HG02884 (cell line): ENCODE results near the gene ANO2.

Experiments
- ATAC-seq: cut with Tn5 transposase; IDR thresholded peaks from one replicate; pipeline ENCODE4 v1.9.1; 2021; ENCODE audit warnings: mild to moderate bottlenecking, moderate library complexity; ENCODE audit not compliant: unreplicated experiment

Gene ANO2

GRCh38 chr12:5921027-5921909 is 23.8 kb downstream of the ANO2 start:
- ATAC-seq, result no peak

DNA sequence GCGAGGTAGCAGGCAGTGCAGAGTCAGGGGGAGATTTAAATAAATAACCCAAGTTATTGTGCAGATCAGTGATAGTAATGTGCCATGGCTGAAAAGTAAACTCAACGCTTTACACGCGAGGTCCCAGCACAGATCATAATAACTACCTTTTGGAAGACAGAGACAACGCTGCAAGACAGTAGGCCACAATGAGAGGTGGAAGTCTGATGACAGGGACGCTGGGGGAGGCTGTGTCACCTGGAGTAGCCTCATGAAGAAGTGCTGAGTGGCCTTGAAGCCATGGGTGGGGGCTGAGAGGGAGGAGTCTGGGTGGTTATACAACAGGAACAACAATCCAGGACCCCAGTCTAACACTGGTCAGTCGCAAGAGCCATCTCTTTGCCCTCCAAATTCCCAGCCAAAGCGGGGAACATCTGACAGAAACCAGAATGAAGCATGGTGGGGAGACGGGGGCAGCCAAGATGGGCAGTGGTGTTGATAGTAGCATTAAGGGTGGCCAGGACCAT is 28.2 kb downstream of the ANO2 start:
- no peak for ATAC-seq

GRCh38 chr12:5915511-5915910 is 29.5 kb downstream of the ANO2 start:
- ATAC-seq, result no peak

DNA sequence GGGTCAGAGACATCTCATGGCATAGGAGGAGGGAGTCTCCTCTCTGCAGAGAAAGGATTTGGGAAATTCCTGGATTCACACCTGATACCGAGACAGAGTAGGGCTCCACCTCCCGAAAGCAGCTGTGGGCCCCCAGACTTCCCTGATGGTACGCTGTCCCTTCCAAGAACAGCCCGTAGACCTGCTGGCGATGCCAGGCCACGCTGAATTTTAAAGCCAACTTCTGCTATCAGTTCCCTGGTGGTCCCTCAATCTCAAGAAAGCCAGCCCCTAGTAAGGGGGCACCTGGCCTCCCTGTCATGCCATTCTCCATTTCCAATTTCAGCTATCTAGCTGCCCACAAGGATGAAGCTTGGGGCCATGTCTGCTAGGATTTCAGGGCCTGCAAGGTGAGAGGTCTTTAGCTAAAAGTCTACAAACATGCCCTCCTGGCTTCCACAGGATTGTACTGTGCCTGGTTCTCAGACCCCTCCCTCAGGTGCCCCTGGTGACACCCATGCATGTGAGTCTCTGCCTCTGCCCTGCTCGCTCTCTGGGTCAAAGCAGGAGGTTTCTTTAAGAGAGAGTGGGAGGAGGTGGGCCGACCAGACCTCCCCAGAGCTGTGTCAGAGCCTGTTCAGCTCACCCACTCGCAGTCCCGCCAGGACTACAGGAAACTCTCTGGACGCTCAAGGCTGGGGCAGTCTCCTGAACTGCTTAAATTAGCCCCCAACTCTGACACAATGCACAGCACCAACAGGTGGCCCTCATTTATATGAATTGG is 30.5 kb downstream of the ANO2 start:
- ATAC-seq, result no peak

- no peak for ATAC-seq
Measured at GRCh38 chr12:5913387-5913786, 31.7 kb downstream of the ANO2 start.

DNA sequence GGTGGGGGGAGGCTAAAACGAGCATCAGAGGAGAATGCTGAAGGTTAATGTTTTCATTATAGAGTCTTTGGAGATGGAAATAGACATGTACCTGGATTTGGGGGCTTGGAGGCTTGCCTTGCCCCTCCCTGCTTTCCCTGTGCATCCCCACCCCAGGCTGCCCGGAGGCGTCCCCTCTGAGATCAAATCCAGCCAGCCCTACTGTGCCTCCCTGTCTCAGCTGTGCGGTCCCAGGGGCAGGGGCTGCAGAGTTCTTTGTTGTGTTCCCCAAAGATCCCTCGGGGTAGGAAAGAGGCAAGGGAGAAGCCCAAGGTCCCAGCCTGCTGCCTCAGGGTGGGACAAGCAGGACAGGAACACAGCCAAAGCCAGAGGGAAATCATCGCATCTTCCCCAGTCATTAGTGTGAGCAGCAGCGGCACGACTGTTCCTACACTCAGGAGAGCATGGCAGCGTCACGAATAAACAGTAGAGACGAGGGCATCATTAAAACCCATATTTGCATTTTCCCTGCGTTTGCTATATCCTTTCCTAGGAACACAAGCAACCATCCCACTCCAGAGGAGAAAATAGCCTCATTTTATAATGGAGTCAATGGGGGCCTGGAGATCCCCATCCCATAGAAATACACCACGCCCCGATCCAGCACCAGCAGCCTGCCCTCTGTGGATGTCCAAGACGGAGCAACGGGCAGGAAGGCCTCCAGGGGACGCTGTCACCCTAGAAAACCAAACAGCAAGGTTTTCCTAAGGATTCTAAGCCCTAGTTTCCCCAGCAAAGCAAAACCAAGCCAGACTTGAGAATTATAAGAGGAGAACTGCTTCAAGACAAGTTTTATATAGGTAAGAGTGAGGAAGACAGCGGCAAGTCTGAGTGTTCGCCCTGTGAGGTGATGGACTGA is 32.4 kb downstream of the ANO2 start:
- ATAC-seq, result no peak

DNA sequence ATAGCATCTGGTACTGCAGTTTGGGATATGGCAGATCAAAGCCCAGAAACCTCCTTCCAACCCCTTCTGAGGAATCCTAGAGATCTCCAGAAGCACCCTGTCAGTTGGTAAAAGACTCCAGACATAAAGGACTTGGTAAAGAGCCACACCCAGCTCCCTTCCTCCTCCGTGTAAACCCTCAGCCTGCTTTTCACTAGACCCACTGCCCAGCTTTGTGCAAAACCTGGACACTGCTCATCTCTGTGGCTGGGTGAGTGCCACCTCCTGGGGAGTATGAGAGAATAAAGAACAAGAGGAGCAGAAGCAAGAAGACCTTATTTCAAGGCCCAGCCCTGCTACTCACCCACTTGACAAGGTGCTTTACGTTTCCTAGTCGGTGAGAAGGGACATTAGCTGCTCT is 33.0 kb downstream of the ANO2 start:
- ATAC-seq, result no peak

DNA sequence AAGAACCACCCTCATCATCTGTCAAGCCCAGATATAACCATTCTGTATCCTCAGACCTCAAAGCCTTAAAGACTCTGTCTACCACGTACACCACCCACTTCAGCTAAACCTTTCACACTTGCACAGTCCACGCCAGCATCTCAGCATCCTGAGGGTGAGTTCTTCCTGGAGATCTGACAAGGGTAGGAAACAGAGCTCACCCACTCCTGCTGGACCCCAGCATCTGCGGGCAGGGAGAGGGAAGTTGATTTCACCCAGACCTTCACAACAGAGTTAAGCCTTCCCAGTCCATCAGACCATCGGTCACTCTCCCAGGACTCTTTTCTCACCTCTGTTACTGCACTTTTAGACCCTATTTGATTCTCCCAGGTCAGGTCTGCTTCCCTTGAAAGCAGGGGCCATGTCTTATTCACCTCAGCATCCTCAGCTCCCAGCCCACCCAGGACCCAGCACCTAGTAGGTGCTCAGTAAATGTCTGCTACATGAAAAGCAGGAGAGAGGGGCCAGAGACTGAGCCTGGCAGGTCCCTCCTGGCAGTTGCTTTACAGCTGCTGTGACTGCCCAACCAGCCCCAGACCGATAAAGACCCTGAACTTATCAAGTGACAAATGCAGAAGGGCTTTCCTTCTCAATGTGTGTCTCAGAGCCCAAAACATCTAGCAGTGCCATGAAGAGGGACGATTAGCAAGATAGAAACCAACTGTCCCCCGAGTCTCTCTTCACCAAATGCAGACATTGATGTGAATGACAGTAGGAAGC is 34.1 kb downstream of the ANO2 start:
- ATAC-seq, result no peak

DNA sequence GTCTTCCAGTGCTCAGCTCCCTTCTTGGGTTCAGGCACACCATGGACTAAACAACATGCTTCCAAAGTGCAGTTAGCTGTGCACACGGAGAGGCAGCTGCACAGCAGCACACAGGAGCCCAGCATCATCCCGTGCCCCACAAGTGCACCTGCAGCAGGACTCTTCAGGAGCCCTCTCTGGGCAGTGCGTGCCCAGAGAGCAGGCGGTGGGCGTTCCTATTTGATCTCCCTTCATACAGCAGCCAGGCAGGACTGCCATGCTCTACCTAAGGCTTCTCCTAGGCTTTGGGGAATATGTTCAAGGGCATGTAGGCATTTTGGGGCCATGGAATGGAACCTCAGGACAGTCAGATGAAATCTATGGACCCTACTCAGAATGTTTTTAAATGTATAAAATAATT is 35.5 kb downstream of the ANO2 start:
- no peak for ATAC-seq

GRCh38 chr12:5908251-5908650 is 36.8 kb downstream of the ANO2 start:
- no peak for ATAC-seq

DNA sequence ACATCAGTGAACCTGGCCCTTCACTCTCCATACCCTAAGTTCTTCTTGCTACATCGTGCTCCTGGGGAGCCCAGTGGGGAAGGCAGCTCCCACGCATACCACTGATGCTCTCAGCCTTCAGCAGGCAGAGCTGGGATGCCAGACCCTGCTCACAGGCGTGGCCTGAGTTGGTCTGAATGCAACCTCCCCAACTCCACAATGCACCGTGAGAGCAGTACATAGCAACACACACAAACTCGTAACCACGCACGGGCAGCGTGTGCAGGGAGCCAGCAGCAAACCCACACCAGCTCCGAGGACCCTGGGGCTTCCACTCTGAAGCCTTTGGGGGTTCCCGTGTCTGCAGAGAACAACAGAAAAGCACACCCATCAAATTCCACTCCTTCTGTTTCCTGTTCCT is 37.3 kb downstream of the ANO2 start:
- no peak for ATAC-seq

DNA sequence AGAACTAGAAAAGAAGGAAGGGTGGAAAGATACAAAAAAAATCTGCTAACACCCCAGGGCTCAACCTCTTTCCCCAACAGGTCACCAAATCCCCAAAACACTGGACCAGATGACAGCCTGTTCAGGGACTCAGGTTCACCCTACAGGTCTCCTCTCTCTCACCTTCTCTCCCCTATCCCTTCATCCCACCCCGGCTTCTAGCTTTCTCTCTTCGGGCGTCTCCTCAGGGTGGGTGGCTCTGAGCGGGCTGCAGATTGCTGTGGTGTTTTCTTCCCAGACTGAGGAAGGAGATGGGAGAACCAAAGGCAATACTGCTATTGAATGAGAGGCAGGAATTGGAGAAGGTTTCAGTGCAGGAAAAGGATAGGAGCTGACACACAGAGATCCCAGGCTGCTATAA is 39.3 kb downstream of the ANO2 start:
- ATAC-seq, result no peak

DNA sequence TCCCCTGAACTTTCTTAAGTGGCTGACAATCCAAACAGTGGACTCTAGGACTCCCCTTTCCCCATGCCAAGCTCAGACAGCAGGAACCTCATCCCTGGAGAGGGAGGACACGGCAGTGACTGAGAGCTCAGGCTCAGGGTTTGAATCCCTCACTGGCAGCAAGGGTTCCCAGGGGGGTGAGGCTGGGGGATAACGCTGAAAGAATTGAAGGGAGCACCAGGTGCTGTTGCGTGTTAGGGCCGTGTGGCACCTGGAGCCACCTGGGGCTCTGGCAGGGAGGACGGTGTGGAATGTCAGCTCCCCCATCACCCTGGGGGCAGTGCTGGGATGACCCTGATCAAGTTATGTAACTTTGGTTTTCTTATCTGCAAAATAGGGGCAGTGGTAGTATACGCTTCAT is 40.1 kb downstream of the ANO2 start:
- ATAC-seq, result no peak

DNA sequence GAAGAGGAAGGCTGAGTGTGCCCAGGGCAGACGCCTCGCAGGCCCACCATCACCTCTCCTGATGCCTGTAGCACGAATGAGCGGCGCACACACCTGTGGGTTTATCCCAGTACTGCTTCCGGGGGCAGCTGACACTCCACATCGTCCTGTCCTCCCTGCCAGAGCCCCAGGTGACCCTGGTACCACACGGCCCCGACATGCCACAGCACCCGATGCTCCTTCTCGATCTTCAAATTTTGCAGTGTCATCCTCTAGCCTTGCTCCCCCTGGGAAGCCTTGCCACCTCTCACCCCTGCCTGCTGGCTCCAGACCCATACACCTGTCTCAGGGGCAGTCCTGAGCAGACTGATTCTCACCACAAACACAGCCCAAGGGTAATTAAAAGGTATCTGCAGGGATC is 40.6 kb downstream of the ANO2 start:
- no peak for ATAC-seq

DNA sequence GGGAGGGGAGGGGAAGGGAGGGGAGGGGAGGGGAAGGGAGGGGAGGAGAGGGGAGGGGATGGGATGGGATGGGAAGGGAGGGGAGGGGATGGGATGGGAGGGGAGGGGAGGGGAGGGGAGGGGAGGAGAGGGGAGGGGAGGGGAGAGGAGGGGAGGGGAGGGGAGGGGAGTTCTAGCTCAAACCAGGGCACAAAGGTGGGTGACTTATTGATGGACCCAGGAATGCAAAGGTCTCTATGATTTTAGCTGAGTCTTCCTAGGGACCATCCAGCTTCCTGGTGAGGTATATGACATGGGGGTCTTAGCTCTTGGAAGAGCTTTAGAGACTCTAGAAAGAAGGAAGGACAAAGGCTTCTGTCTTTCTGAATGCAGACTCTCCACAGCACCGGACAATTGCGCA is 42.3 kb downstream of the ANO2 start:
- ATAC-seq, result no peak

DNA sequence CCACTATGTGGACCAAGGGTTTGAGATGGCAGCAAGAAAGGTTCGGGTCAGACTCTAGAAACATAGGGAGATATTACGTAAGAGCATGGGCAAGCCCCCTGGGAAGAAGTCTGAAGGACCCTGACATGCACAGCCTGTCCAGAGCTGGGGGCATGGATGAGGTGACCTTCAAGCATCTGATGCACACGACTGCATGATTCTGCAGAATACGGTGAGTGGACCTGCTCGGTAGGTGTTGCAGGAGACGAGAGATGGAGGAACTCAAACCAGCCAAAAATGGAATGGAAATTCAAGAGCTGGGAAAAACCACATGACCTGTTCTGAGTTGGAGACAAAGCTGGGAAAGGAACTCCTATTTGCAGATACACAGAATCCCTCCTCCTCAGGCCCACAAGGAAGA is 43.6 kb downstream of the ANO2 start:
- ATAC-seq, result no peak

- ATAC-seq, result no peak
Measured at GRCh38 chr12:5900533-5901205, 44.4 kb downstream of the ANO2 start.

- no peak for ATAC-seq
Measured at GRCh38 chr12:5900076-5900475, 45.0 kb downstream of the ANO2 start.

GRCh38 chr12:5899675-5900074 is 45.4 kb downstream of the ANO2 start:
- ATAC-seq, result no peak

DNA sequence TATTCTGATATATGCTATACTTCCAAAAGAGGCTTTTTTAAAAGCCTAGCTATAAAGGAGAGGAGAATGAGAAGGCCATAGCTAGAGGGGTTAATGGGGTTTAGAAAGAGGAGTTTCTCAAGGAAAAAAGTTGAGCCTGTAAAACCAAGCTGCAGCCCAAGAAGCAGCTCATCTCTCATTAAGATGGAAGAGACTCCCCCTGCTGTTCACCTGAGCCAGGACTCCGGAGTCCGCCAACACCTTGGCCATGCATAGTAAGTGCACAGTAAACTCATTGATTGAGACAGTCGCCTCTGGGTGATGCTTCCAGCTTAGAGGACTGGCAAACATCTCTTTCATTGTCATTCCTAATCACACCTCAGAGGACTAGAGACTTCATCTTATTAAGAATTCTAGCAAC is 46.2 kb downstream of the ANO2 start:
- no peak for ATAC-seq
